Peyer's patch (tissue), 4 donors: Measurements from ENCODE around the gene CRADD. TPM values are rescaled to one million over a fixed set of nuclear protein-coding genes. Genes with fewer than 3 reads are reported as not detected.
"Not testable (repeated sequence)": the region's sequence is repeated elsewhere in the genome, so short reads cannot be mapped to it uniquely, and the experiment has no call there.

ENCODE experiments used
- DNase-seq, 3 donors: peaks; one replicate each; pipeline ENCODE4 v3.0.0-alpha.2; 2017 to 2019
- H3K27ac ChIP-seq, 4 donors: fragments of 200-600 bp; sonication (generic); one replicate each; pipeline ENCODE4 v1.5.1; 2016 to 2019
- H3K27me3 ChIP-seq, 2 donors: fragments of 200-600 bp; sonication (generic); one replicate each; pipeline ENCODE4 v1.5.1; 2019
- H3K36me3 ChIP-seq, 3 donors: fragments of 200-600 bp; sonication (generic); one replicate each; pipeline ENCODE4 v1.5.1; 2016 to 2019
- H3K4me1 ChIP-seq, 4 donors: fragments of 200-600 bp; sonication (generic); one replicate each; pipeline ENCODE4 v1.5.1; 2016 to 2019
- H3K4me3 ChIP-seq, 4 donors: fragments of 200-600 bp; sonication (generic); 1 replicate in 3 of 4; 2 replicates in 1 of 4; pipeline ENCODE4 v1.5.1; 2016 to 2019; ENCODE audit warnings: mild to moderate bottlenecking in 1 of 4
- H3K9me3 ChIP-seq, 4 donors: fragments of 200-600 bp; sonication (generic); one replicate each; pipeline ENCODE4 v1.5.1; 2016 to 2019; ENCODE audit warnings: mild to moderate bottlenecking in 1 of 4
- CTCF ChIP-seq, 6 experiments: fragments of 450-650 bp in 4 of 6; fragments of 200-600 bp in 2 of 6; sonication (generic) in 1 of 6; IDR thresholded peaks; one replicate each; pipeline ENCODE4 v1.5.1; 2017 to 2019; ENCODE audit warnings: antibody characterized with exemption in 6 of 6, mild to moderate bottlenecking in 3 of 6, moderate library complexity in 1 of 6
- POLR2A ChIP-seq, 2 donors: fragments of 450-650 bp; IDR thresholded peaks; one replicate each; pipeline ENCODE4 v1.5.1; 2017; ENCODE audit warnings: antibody characterized with exemption in 2 of 2, mild to moderate bottlenecking in 2 of 2, moderate library complexity in 2 of 2
- total RNA-seq, 4 donors: library from RNA; depleted of rRNA; stranded (reverse); fragments of >200 nt; gene quantifications; one replicate each; pipeline ENCODE4 v1.1.0, GENCODE V29; 2016

The CRADD gene
- total RNA-seq, 4 donors from 2014 or later, result 66.3 to 128 (median 89.4) TPM

GRCh38 chr12:93710574-93710926 is 33.4 kb downstream of the CRADD start:
- DNase-seq, result no peak
- Histone ChIP-seq H3K4me1 (peaks cover 0 to 23% (median 0%) of the 10 kb centered on the region in 4 donors), H3K4me3 (no peak overlapping the region), H3K36me3 (no peaks in the 10 kb centered on the region), H3K9me3 (no peaks in the 10 kb centered on the region), H3K27me3 (no peaks in the 10 kb centered on the region), H3K27ac (no peak overlapping the region)
- no peak for TF ChIP-seq POLR2A (IDR thresholded peaks at IDR 0.05)
- no peak for TF ChIP-seq CTCF (IDR thresholded peaks at IDR 0.05)

- DNase-seq, H3K4me3 ChIP-seq, H3K27me3 ChIP-seq, H3K36me3 ChIP-seq, H3K9me3 ChIP-seq: not testable (repeated sequence)
- peak overlapping the region in 2 of 4 donors; percentile 16 to 33 for H3K27ac ChIP-seq
- H3K4me1 ChIP-seq, result peaks cover 0 to 27% (median 0%) of the 10 kb centered on the region in 4 donors
These were observed 34.3 kb downstream of the CRADD start for GRCh38 chr12:93711502-93711901.

- Histone ChIP-seq H3K36me3 (no peaks in the 10 kb centered on the region), H3K27me3 (no peaks in the 10 kb centered on the region), H3K4me3 (no peak overlapping the region), H3K4me1 (peaks cover 0 to 27% (median 0%) of the 10 kb centered on the region in 4 donors), H3K9me3 (no peaks in the 10 kb centered on the region), H3K27ac (peak overlapping the region in 2 of 4 donors; percentile 29 to 33)
- TF ChIP-seq CTCF (IDR thresholded peaks at IDR 0.05), result no peak
- TF ChIP-seq POLR2A (IDR thresholded peaks at IDR 0.05), result no peak
- DNase-seq, result no peak
These were observed 35.0 kb downstream of the CRADD start for GRCh38 chr12:93712200-93712599.

- Histone ChIP-seq H3K4me3 (no peak overlapping the region), H3K27ac (peak overlapping the region in 1 of 4 donors; percentile 29)
These were observed 35.9 kb downstream of the CRADD start for GRCh38 chr12:93713060-93713459.

GRCh38 chr12:93713800-93714199 is 36.6 kb downstream of the CRADD start:
- H3K9me3 ChIP-seq, result no peaks in the 10 kb centered on the region
- H3K27ac ChIP-seq, result no peak overlapping the region
- H3K27me3 ChIP-seq, result no peaks in the 10 kb centered on the region
- DNase-seq, result no peak
- no peak overlapping the region for H3K4me3 ChIP-seq
- peaks cover 0 to 27% (median 0%) of the 10 kb centered on the region in 4 donors for H3K4me1 ChIP-seq
- no peaks in the 10 kb centered on the region for H3K36me3 ChIP-seq
- no peak for TF ChIP-seq POLR2A (IDR thresholded peaks at IDR 0.05)
- TF ChIP-seq CTCF (IDR thresholded peaks at IDR 0.05), result no peak

More at GRCh38 chr12:93713060-93713459, 35.9 kb downstream of the CRADD start:
- no peak for TF ChIP-seq CTCF (IDR thresholded peaks at IDR 0.05)
- no peak for TF ChIP-seq POLR2A (IDR thresholded peaks at IDR 0.05)
- Histone ChIP-seq H3K9me3 (no peaks in the 10 kb centered on the region), H3K27me3 (no peaks in the 10 kb centered on the region), H3K36me3 (no peaks in the 10 kb centered on the region), H3K4me1 (peaks cover 0 to 27% (median 0%) of the 10 kb centered on the region in 4 donors)
- no peak for DNase-seq

GRCh38 chr12:93714382-93714781 is 37.2 kb downstream of the CRADD start:
- no peak for DNase-seq
- peak overlapping the region in 2 of 4 donors; percentile 13 to 15 for H3K27ac ChIP-seq
- no peaks in the 10 kb centered on the region for H3K36me3 ChIP-seq
- H3K4me3 ChIP-seq, result no peak overlapping the region
- no peaks in the 10 kb centered on the region for H3K27me3 ChIP-seq
- TF ChIP-seq CTCF (IDR thresholded peaks at IDR 0.05), result no peak
- TF ChIP-seq POLR2A (IDR thresholded peaks at IDR 0.05), result no peak
- H3K4me1 ChIP-seq, result peaks cover 0 to 27% (median 0%) of the 10 kb centered on the region in 4 donors
- no peaks in the 10 kb centered on the region for H3K9me3 ChIP-seq
